GM21825 (cell line): ENCODE measurements around the gene ABHD10.

Experiments used
- ATAC-seq: cut with Tn5 transposase; IDR thresholded peaks from one replicate; pipeline ENCODE4 v1.9.1; 2021; ENCODE audit warnings: mild to moderate bottlenecking, moderate library complexity; ENCODE audit not compliant: unreplicated experiment

The ABHD10 gene

DNA sequence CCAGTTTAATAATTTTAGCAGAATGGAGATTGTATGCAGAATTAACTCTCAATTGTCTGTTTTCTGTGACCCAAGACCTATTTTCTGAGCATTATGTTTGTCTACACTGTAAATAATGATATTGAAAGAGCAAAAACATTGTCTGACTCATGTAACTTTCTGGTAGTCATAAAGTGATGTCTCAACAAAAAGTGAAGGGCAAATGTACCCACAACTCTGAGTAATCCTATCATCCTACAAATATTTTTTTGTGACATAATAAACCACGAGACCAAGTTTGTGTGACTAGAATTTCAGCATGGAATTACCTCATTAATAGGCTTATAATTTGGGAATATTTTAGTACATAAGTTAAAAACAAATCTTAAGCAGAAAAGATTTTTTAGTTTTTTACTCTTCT, 15.4 kb upstream of the ABHD10 start:
- ATAC-seq, result no peak

DNA sequence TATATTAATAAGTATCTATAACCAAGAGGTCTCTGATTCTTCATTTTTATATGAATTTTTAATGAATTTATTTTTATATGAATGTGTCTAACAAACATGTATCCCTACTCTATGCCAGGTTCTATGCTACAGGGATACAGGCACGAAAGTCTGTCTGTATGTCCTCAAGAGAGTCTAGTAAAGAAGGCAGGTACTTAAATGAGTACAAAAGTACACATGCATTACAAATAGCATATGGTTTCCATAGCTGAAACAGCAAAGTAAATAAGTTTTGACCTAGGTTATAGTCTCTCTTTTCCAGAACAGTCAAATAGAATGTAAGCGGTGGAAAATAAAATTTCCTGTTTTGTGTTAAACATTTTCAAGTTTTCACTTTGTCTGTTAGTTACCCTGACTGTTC, 13.3 kb upstream of the ABHD10 start:
- ATAC-seq, result no peak

DNA sequence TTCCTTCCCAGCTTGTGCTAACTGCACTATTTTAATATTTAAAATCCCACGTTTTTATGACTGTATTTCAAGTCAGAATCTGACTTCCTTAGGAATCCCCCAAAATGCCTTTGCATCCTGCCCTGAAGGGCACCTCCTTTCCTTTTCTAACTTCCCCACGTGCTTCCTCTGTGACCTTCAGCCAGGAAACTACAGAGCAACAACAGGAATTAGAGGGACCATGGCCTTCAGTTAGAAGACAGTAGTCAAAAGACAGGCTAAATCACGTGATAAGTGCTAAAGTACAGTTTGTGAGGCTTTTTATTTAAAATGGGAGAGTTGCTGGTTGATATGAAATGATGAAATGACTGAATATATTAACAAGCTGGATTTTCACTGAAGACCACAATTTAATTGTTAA, 11.8 kb upstream of the ABHD10 start:
- ATAC-seq, result no peak

DNA sequence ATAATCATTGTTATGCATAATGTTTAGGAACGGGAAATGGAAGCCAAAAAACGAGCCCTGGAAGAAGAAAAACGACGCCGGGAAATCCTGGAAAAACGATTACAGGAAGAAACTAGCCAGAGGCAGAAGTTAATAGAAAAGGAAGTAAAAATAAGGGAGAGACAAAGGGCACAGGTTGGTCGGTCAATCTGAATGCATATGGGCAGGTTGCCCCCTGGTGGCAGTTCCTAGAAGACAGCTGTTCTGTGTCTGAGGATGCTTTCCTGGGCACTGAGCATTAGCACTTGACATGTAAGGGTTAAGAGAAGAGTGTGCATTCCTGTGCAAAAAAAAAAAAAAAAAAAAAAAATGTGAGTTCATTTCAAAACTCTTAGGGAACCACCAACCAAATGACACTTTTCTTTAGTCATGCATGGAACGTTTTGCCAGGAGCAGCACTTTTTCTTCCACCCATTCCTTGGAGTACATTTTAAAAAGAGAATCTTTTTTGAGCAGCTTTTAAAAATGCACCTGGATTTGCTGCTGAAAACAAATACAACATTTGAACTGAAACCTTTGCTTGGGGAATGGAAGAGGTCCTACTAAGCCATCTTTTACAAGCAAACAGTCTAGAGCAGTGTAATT, 11.1 kb upstream of the ABHD10 start:
- peak; percentile 89 for ATAC-seq

DNA sequence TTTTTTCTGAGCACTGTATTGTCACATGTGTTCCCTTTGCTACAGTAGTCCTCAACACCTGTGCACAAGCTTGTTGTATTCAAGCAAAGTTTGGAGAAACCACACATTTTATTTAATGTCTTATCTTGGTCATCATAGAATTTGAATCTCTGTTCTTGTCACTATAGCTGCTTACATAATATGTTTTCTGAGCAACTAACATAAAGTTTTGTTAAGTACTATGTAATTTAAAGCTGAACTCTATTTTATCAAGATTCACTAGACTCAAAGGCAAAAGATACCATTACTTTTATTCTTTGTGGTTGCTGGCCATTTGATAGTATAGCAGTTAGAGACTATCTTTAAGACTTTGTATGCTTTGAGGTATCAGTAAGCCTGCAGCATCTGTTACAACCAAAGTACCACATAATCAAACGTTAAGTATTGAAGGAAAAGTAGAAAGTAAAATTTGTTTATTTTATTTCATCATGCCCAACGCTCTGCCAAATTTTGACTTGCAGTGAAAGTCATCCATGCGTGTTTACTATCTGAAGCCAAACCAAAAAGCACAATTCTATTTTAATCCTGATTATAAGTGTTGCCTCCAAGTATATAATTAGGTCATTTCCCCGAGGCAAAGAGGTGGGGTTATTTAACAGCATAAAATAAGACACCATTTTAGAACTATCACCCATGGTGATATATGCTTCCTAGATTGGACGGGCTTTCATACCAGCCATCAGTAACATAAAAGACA, 10.3 kb upstream of the ABHD10 start:
- ATAC-seq, result no peak

DNA sequence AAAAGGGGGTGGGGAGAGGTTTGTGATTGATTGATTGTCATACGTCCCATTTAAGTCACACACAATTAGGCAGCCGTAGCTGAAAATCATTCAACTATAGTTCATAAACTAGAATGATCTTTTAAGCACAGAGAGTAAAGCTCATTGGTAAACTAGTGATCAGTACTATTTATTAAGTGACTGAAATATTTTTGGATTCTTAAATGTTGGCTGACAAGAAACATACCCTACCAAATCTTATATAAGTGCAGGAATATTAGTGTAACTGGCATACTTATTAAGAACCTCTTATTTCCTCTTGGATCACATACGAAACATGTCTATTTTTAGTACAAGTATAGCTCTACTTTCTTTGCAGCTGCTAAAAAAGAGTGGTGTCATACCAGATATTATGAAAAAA, 8.4 kb upstream of the ABHD10 start:
- no peak for ATAC-seq

DNA sequence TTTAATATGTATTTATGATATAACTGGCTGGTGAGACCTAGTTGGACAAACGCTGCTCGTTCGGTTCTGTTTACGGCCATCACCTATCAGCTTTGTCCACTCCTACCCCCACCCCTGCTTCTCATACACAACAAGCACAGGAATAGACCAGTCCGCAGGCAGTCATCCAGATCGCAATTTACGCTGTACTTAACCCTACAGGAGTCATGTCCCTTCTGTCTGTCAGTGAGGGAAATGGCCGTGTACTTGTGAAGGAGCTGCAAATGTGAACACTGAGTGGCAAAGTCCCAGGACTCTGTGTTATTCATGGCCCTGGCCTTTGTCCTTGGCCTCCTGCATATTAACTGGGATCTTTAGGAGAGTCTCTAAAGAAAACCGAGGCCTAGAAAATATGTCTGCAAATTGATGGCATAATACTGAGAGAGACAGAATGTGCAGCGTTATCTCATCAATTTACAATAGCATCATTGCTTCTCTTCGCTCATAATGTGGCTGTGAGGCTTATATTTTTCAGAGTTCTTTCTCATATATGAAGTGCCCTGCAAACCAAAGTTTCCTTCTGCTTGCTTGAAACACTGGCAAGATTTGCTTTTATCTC, 7.2 kb upstream of the ABHD10 start:
- no peak for ATAC-seq

DNA sequence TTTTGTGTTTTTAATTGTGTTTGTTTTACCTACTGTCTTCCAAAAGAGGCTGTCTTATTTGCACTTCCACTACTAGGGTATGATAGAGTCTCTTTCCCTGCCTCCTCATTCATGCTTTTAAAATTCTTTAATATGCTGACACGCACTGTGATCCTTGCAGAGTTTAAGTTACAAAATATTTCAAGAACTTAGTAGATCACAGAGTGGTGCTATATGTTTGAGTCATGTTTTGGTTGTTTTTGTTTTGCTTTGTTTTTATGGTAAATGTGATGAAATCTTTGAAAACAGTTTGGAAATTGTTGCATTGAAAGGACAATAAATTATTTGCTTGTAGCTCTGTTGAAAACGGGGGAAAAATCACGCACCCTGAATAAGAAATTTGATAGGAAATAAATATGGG, 5.9 kb upstream of the ABHD10 start:
- ATAC-seq, result no peak

DNA sequence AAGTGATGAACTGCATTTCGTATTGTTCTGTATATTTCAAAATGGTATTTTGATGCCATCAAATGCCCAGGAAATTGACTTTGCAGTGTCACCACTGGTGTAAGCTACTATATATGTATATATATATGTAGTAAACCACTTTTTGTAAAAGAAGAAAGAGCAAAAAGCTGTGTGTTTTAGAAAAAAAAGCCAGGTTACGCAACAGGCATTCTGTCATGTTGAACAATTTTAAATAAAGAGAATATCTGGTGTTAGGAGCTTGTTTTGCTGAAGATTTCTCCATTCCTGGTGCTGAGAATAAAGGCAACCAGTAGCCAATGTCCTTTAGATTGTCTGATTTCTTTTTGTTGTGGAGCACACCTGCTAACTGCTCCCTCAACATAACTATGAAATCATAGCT, 3.7 kb upstream of the ABHD10 start:
- no peak for ATAC-seq

DNA sequence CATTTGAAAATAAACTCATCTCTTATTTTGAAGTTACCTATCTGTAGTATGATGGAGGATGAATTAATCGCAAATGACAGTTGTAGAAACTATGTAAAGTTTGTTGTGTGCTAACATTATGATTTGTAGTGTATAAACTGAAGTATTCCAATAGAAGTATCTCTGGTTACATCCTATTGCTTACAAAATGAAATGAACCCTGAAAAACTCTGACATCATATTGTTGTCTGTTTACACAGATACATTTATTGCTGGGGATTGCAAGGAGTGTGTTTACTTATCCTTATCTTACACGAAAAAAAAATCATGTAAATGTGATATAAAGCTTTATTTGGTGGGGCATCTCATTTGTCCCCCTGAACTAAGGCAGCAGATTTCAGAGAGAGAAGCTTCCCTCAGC, 2.6 kb upstream of the ABHD10 start:
- ATAC-seq, result no peak

DNA sequence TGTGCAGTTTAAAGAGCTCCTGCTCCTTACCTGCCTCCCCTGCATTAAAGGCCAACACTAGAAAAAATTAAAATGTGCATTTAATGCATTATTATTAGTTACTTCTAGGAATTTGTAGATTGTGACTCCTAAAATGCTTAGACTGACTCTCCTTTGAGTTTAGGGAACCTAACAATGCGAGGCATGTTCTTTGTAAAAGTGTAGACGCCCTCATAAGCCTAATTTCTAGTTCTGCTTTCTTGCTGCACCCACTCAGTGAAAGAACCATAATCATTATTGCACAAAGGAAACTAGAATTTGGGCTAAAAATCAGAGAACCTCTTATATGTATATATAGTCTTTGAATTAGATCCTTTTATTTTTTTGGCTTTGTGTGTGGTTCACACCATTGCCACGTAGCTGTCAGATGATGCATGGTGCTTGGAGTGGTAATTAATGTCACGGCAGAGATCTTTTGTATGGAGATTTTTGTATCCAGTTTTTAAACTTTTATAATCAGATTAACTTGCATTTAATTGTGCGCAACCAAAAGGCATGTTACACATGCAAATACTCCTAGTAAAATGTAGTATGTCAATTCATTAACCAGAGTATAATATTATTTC, 710 bp downstream of the ABHD10 start:
- peak; percentile 37 for ATAC-seq

DNA sequence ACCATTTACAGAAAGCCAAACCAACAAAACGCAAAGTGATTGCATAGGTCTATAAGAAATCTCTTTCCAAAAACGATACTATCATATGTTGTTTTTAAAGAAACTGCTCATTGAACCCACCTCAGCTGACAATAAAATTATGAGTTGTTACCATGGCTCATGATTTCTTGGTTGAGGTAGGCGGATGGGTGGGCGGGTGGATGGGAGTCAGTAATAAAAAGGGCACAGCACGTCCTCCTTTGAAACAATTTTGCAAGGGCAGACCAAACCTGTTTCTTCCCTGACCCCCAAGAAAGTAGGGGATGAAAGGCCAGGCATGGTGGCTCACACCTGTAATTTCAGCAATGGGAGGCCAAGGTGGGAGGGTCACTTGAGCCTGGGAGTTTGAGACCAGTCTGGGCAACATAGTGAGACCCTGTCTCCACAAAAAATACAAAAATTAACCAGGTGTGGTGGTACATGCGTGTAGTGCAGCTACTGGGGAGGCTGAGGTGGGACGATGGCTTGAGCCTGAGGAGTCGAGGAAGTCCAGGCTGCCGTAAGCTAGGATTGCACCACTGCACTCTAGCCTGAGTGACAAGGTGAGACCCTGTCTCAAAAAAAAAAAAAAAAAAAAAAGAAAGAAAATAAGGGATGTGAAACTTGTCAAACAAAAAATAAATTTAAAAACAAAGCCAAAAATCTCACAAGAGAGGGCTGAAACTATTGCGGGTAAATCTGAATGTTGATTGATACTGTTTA, 2.1 kb downstream of the ABHD10 start:
- no peak for ATAC-seq

DNA sequence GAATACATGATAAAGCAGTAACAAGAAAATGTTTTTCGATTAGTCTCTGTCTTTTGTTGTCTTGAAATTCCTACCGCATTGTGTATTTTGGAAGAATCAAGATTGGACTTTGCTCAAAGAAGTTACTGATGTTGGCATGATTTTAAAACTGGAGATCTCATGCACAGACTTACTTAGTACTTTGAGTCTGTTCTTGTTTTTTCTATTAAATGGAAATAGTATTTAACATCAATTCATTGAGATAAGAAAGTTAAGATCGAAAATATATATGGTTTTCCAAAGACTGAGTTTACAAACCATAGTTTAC, 2.6 kb downstream of the ABHD10 start:
- ATAC-seq, result no peak

DNA sequence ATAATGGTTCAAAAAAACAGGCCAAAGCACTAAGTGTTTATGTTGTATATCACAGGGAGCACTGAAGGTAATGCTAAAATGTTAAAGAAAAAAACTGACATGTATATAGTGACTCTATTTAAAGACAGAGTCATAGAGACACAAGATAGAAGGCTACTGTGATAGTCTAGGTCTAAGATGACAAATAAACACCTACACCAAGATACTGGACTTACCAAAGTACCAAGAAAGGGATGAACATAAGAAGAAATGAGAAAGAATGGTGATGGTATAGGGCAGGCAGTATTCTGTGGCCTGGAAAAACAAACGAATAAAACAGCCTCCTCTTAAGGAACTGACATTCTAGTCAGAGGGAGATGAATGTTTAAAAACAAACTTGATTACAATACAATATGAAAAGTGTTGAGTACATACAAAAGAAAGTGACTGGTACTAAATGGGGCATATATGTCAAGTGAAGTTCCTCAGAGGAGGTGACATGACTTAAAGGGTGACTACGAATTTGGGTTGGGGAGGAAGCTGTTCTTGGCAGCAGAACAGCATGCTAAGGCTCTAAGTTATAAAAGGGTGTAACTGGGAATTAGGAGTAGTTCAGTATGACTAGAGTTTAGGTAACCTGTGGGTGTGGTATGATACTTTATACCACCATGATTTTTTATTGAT, 5.9 kb downstream of the ABHD10 start:
- no peak for ATAC-seq

DNA sequence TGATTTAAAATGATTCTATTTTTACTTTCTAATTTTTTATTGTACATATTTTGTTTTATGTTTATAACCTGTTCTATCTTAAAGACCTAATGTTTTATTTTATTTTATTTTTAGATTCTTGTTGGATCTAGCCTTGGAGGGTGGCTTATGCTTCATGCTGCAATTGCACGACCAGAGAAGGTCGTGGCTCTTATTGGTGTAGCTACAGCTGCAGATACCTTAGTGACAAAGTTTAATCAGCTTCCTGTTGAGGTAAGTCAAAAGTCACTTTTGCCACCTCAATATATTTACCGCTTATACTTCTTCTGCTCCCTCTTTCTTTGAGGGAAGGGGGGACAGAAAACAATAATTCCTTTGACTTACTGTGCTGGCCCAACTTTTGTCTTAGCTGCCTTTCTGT, 8.0 kb downstream of the ABHD10 start:
- ATAC-seq, result no peak

DNA sequence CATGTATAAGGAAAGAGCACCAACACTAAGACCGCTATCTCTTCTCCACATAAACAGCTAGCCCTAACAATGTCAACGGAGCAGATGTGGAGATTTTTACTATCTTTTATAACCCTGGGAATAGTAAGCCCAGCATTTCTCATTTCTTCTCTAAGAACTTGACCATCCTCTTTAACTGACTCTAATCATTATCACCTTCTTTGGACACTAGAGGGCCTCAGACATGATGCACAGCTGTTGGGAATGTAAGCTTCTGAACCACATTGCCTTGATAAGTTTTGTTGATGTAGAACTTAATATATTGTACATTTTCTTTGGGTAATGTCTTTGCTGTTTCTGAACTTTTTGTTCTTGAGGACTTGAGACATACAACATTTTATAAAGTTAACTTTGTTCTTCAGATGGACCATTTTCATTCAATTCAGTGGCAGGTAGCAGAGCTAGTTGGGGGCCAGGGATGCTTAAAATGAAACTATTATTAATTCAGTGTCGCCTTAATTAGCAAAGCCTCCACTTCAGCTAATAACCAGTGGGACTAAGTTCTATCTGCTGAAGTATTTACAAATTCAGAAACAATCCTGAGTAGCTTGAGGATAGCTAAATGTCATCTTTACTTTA, 10.3 kb downstream of the ABHD10 start:
- peak; percentile 84 for ATAC-seq

DNA sequence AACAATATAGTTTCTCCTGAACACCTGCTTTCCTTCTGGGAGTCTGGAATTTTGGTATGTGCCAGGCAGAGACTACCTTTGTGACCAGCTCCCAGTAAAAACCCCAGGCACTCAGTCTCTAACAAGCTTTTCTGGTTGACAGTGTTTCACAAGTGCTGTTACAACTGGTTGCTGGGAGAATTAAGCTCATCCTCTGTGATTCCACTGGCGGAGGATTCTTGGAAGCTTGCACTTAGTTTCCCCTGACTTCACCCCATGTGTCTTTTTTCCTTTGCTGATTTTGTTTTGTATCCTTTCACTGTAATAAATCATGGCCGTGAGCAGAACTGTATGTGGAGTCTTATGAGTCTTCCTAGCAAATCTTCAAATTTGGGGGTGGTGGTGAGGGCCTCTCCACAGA, 14.2 kb downstream of the ABHD10 start:
- no peak for ATAC-seq

DNA sequence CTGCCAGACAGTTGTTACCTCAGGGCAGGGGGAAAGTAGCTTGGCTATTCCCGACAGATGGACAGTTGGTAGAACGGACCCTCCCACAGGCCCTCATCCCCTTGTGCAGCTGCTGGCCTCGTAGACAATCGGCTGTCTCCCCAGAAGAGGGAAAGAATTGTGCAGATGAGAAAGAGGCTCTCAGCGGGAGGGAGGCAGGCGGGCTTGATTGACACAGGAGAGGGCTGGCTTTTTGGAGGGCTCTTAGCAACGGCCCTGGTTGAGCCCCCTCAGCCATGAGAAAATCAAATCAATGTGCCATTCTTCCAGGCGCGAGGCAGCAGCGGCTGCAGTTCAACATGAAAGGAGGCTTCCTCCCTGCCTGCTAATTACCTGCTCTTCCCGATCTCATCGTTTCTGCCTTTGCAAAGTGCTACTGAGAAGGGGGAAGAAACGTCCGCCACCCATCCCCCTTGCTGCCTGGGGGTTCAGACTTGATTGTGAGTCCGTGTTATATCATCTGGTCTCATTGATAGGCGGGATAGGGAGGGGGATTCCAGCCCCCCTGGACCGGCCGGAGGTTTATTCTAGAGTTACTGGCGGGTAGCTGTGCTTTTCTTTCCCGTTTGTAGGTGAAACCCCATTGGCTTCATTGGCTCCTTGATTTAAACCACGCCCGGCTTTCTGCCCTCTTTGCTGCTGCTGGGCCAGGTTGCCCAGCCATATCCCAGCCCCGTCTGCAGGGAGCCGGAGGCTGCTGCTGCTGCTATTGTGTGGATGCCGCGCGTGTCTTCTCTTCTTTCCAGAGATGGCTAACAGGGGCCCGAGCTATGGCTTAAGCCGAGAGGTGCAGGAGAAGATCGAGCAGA, 20.0 kb downstream of the ABHD10 start, which contains the start of gene TAGLN3:
TAGLN3 (plus strand) TSS at position 287 of the 848 bp plus-strand sequence; CDS start at position 788, 501 bp downstream.
- ATAC-seq, result no peak

DNA sequence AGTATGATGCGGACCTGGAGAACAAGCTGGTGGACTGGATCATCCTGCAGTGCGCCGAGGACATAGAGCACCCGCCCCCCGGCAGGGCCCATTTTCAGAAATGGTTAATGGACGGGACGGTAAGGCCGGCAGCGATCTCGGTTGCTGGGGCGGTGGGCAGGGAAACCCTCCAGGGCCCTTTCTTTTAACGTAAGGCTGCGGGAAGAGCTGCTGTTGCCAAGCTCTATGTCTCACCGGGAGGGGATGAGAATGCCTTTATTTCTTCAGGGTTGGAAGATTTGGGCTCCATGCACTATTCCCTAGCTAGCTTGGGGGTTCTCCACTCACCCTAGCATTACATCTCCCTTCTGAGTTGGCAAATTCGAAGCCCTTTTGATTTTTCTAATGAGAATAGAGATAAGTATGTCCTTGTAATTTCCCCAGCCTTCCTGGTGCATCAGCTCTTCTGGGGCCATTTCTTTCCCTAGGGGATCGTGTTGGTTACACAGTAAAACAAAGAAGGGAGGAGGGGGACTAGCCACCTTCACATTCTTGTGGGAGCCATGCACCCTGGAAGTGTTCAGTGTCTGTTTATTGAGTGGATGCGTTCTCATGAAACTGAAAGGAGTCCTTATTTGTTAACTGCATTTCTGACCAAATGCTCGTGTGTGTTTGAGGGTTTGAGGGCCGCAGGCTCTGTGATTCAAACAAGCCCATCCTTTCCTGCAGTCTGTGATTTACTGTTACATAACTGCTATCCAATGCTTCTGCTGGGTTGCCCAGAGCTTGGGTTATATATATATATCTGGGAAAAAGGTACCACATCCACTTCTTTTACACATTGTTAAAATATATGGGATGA, 20.9 kb downstream of the ABHD10 start:
- ATAC-seq, result no peak
